ENCODE data around the gene FKBP10.

Gene FKBP10

DNA sequence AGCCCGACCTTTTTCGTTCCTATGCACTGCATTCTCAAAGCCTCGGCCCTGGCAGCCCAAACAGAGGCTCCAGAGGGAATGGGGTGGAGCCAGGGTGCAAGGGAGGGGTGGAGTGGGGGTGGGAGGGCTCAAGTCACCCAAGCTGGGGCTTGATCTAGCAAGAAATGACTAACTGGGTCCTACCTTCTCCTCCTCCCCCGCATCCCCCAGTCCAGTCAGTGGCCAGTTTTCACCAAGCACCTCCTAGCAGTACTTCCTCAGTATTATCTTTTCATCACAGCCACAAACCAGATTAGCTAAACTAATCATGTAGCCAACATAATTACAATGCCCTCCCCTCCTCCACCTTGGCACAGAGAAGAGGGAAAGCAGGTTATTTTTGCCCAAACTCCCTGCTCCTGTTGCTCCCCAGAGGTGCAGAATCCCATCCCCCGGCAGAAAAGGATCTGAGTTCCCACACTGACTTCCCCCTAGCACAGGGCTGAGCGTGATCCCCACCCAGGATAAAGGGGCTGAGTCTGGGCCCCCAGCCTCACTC is 28.5 kb upstream of the FKBP10 start:
- peak; percentile 65 for DNase-seq (ENCODE audit: low read depth)

GRCh38 chr17:41785091-41785858 is 27.5 kb upstream of the FKBP10 start:
- DNase-seq (ENCODE audit: low read depth): no peak

GRCh38 chr17:41785859-41786226 is 27.0 kb upstream of the FKBP10 start:
- DNase-seq (ENCODE audit: low read depth): peak; percentile 18

DNA sequence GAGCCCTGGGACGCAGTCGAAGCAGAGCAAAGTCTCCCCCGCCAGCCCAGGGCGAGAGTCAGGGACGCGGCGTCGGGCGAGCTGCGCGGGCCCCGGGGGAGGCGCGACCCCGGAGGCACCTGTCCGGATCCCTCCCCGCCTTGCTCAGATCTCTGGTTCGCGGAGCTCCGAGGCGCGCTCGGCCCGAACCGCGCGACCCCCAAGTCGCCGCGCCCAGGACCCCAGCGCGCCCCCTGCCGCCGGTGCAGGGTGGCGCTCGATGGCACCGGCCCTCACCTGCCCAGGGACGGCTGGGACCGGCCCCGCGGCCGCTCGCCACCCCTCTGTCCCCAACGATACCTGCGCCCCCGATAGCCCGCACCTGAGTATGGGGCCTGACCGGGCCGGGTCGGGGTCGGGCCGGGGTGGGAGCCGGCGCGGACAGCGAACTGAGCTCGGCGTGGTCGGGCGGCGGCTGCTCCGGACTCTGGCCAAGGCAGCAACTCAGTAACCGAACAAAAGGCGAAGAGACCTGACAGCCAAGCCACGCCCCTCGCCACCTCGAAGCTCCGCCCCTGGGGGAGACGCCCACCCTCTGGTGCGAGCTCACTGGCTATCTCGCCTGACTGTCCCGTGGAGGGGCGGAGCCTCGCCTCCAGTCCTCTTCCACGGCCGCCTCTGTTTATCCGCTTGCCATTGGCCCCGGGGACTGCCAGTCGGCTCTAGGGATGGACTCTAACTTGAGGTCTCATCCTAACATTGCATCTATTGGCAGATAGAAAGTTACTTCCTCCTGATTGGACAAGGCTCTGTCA is 26.4 kb upstream of the FKBP10 start, which contains the start of gene JUP:
TSS of gene JUP (minus strand) at position 485 of the 794 bp plus-strand sequence. CDS start 14,857 bp downstream, outside the sequence.
- DNase-seq (ENCODE audit: low read depth): peak; percentile 99

DNA sequence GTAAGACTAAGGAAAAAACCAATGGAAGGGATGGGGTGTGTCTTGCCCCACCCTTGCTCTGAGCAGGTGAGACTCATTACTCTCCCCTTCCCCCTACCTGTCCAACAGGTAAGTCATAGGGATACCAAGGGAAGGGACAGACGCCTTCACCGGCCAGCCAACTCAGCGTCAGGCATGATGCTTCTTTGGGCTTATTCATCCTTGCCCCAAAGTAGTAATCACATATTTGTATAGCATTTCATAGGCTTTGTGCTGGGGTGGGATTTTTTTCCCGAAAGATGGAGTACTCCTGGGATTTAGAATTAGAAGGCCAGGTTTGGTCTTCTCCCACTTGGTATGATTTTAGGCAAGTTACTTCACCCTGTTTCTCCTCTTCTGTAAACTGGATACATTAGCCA is 25.8 kb upstream of the FKBP10 start:
- no peak for DNase-seq (ENCODE audit: low read depth)

- peak; percentile 70 for DNase-seq (ENCODE audit: low read depth)
Measured at GRCh38 chr17:41792845-41793783, 19.7 kb upstream of the FKBP10 start.

- DNase-seq (ENCODE audit: low read depth): peak; percentile 44
Measured at GRCh38 chr17:41793784-41794539, 18.8 kb upstream of the FKBP10 start.

DNA sequence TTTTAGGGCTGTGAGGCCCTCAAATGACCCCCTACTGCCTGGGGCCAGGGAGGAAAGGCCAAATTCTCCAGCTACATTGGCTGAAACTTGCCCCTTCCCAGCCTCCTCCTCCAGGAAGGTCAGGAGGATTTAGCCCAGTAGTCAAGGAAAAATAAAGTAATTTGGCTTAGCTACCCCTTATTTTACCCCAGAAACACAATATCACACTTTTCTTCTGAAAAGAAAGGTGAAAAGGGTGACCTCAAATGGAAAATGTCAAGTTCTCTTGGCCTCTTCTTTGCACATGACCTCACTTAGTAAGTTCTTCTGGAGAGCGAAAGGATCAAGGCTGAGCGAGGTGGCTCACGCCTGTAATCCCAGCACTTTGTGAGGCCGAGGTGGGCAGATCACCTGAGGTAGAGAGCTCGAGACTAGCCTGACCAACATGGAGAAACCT is 18.2 kb upstream of the FKBP10 start:
- DNase-seq (ENCODE audit: low read depth): no peak

DNA sequence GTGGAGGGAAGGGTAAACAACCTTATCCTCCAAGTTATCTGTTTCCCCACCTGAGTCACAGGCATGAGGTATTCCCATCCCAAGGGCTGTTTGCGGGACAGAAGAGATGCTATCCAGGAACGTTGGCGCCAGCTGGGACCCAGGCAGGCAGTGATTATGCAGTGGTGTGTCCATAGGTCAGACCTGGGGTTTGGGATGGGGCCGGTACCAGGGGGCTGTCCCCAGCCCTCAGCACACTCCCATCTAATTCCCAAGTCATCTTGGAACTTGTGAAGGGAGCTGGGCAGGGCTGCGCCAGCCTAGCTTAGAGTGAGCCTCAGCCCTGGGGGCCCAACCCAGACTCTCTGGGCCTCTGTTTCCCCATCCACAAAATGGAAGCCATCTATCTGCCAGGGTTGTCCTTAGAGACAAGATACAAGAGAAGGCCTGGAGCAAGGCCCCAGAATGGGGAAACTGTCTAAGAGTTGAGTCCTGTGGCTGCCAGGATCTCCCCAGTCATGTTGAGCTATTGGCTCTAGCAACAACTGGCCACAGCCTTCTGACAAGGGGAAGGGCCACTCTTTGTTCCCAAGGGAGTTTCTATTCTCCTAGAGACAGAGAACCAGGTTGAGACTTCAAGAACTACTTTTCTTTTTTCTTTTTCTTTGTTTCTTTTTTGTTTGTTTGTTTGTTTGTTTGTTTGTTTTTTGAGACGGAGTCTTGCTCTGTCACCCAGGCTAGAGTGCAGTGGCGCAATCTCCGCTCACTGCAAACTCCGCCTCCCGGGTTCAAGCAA is 16.5 kb upstream of the FKBP10 start:
- no peak for DNase-seq (ENCODE audit: low read depth)

GRCh38 chr17:41797377-41797776 is 15.4 kb upstream of the FKBP10 start:
- no peak for DNase-seq (ENCODE audit: low read depth)

DNA sequence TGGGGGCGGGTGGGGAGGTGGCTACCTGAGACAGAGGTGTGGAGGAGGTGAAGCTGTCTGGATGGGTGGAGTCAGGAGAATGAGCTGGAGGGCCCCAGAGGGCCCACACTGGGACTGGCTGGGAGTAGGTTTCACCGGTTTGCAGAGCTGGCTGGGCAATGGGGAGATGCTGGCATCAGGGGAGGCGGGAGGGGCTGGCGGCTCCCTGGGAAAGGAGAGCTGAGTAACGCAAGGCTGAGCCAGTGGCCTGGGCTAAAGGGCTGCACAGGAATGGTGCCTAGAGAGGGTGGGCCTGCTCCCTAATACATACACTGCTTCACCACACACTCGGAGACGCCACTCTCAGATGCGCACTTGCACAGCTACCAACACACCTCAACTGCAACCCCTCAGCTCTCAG is 13.4 kb upstream of the FKBP10 start:
- DNase-seq (ENCODE audit: low read depth): no peak

DNA sequence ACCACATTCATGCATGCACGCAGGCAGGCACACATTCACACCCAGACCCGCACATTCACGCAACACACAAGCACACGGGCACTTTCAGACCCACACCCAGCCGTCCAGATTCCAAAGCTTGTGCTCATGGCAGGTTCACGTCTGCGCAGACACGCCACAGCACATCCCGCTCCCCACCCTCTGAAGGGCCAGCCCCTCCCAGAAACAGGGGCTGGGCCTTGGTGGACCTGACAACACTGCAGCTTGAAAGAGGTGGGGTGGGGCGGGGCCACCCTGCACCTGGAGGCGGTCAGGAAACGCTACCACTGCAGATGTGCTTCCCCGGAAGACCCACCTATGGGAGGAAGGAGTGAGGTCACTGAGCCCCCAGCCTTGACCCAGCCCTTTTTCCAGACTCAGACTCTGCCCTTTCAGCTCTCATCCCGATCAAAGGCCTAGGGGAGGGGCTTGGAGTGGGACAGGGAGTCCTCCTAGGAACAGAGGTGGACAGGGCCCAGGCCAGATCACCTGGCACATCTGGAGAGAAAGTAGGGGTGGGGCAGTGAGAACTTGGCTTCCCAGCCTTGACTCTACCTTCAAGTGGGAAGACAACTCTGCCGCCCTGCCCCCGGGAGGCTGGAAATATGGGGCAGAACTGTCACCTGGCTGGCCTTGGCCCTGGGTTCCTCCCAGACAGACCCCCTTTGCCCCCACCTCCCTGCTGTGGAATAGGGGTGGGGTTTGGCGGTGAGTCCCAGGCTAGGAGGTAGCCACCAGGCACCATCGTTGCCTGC is 12.0 kb upstream of the FKBP10 start:
- peak; percentile 72 for DNase-seq (ENCODE audit: low read depth)

DNA sequence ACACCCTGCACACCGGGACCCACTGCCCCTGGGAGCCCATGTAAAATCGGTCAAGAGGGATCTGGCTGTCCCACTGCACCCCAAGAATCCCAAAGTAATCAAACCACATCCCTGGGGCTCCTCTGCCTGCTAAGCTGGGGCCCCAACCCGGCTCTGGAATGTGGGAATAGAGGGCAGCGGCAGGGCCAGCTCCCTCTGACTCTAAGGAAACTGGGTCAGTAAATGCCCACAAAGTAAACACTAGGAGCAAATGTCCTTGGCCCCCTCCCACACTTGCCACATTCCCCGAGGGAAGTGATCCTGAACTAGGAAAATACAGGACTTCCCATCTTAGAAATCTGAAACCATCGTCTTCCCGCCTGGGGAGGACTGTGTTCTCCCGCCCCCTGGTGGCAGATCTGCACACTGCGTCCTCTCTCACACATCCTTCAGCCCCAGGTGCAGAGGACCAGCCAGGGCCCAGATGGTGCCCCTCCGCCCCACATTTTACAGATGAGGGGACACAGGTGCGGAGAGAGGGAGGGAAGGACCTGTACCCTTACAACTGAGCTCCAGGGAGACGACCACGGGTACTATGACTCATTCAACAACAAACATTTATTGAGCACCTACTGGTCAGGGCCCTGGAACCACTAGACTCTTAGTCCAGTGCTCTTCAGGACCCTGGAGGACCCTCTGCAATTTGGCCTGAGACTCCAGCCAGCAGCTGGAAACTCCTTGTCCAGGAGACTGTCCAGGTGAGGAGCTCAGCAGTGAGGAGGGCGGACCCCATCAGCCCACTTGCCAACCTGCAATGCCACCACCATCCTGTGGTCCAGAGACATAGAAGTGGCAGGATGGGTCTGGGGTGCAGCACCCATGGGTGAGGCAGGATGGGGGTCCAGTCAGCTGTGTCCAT is 11.2 kb upstream of the FKBP10 start:
- DNase-seq (ENCODE audit: low read depth): peak; percentile 78

- no peak for DNase-seq (ENCODE audit: low read depth)
Measured at GRCh38 chr17:41803049-41804020, 9.5 kb upstream of the FKBP10 start.

DNA sequence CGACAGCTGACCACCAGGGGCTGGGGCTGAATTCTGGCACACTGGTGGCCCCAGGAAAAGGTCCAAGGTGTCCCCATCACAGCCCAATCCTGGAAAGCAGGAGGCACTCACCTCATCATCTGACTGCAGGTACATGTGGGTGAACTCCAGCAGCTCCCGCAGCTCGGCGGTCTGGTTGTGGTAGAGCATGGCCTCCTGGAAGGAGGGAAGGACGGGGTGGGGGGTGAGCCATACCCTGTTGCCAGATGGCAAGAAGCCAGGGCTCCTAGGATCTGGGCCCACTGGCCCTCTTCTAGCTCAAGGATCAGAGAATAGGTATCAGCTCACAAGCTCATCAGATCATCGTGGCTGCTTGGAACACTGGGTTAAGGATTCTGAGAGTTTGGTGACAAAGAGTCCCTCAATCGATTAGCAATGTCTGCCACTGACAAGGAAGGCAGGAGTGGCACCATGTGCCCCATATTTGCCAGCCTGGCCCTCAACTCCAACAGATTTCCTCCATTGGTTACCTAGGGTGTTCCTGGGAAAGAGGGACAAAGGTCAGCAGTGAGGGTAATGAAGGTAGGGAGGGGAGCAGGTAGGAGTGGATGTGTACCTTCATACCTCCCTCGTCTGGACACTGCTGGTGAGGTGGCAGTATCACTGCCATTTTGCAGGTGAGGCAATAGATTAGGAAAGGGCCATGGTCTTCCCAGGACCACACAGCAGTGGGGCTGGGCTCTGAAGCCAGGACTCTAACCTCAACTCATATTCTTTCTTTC is 5.9 kb upstream of the FKBP10 start:
- DNase-seq (ENCODE audit: low read depth): no peak

Measured in EH (cell line).